HepG2 (cell line): Measurements from ENCODE around the gene BCAS3. TPM values are rescaled to one million over a fixed set of nuclear protein-coding genes. Genes with fewer than 3 reads are reported as not detected.
A peak's percentile ranks its signal among the peaks of the same experiment; 100 is the strongest.

Source experiments
- ATAC-seq: fragments of 200-7000 bp; cut with Tn5 transposase; 3 replicates; pipeline ENCODE4 v1.9.1; 2020; ENCODE audit warnings: mild to moderate bottlenecking, moderate library complexity
- BruUV-seq: library from RNA; stranded (reverse); fragments of 400-500 nt; replicated peaks from 2 replicates; lab custom pipeline; 2021; lab: Mats Ljungman, UMichigan
- CTCF ChIA-PET: fragments of 300-600 bp; formaldehyde crosslinking; extraction: SDS; loops from one replicate; lab custom pipeline; 2021; ENCODE audit warnings: low total read pairs, inconsistent platforms, low intra/inter-chr PET ratio; lab: Yijun Ruan, JAX
- POLR2A ChIA-PET: fragments of 350-600 bp; sonication (Branson Sonifier 250); formaldehyde crosslinking; loops from one replicate; lab custom pipeline; 2020; ENCODE audit warnings: antibody characterized with exemption, inconsistent platforms; lab: Yijun Ruan, JAX
- DNase-seq: peaks from one replicate; pipeline ENCODE4 v3.0.0-alpha.2; 2015; ENCODE audit warnings: low spot score
- FAIRE-seq: peaks from 3 replicates; lab custom pipeline; 2011; peaks lifted over from hg19 to GRCh38; lab: Jason Lieb, UNC
- H2AFZ ChIP-seq: one replicate; pipeline ENCODE4 v1.6.1; 2011; ENCODE audit warnings: low read length, inconsistent platforms
- H3K27ac ChIP-seq: fragments of 300-600 bp; 3 replicates; pipeline ENCODE4 v1.8.0; 2011; ENCODE audit warnings: mixed run types, mild to moderate bottlenecking, mixed read lengths, low read length, inconsistent platforms; ENCODE audit not compliant: insufficient read depth; ENCODE audit errors: extremely low read length
- H3K27me3 ChIP-seq, 2 experiments: fragments of 200-600 bp in 1 of 2; 2 replicates in 1 of 2; 3 replicates in 1 of 2; pipeline versions ENCODE4 v1.6.0 to v1.8.0; 2011; ENCODE audit warnings: low read length in 2 of 2, mild to moderate bottlenecking in 2 of 2, moderate library complexity in 2 of 2, inconsistent platforms in 1 of 2; ENCODE audit not compliant: insufficient read depth in 2 of 2, control insufficient read depth in 1 of 2
- H3K36me3 ChIP-seq, 2 experiments: fragments of 200-600 bp in 1 of 2; replicated peaks in 1 of 2; 2 replicates in 1 of 2; 3 replicates in 1 of 2; pipeline versions ENCODE4 v1.5.1 to v1.8.0; 2011; ENCODE audit warnings: low read length in 2 of 2, inconsistent platforms in 1 of 2; ENCODE audit not compliant: insufficient read depth in 2 of 2, control insufficient read depth in 1 of 2
- H3K4me1 ChIP-seq: 2 replicates; pipeline ENCODE4 v1.5.1; 2012; ENCODE audit warnings: low read length, inconsistent platforms; ENCODE audit not compliant: insufficient read depth
- H3K4me2 ChIP-seq: 2 replicates; pipeline ENCODE4 v1.6.0; 2011; ENCODE audit warnings: low read depth, low read length, inconsistent platforms
- H3K4me3 ChIP-seq, 3 experiments: fragments of 200-600 bp in 1 of 3; sonication (generic), shearing (Covaris generic) in 1 of 3; replicated peaks in 1 of 3; 2 replicates each; pipeline ENCODE4 v1.5.1; 2011 to 2016; ENCODE audit warnings: low read length in 3 of 3, inconsistent platforms in 2 of 3, low read depth in 2 of 3, mild to moderate bottlenecking in 2 of 3, control low read depth in 1 of 3, mixed read lengths in 1 of 3; ENCODE audit not compliant: insufficient read depth in 1 of 3
- H3K79me2 ChIP-seq: one replicate; pipeline ENCODE4 v1.6.1; 2011; ENCODE audit warnings: low read length, inconsistent platforms; ENCODE audit not compliant: insufficient read depth
- H3K9ac ChIP-seq: 2 replicates; pipeline ENCODE4 v1.6.0; 2011; ENCODE audit warnings: mild to moderate bottlenecking, low read depth, low read length, inconsistent platforms; ENCODE audit not compliant: insufficient read depth
- H3K9me3 ChIP-seq: 2 replicates; pipeline ENCODE4 v1.5.1; 2012; ENCODE audit warnings: mild to moderate bottlenecking, low read length
- H4K20me1 ChIP-seq: 2 replicates; pipeline ENCODE4 v1.6.0; 2011; ENCODE audit warnings: inconsistent platforms, mild to moderate bottlenecking, low read length, moderate library complexity; ENCODE audit not compliant: insufficient read depth
- CBFB ChIP-seq: sonication (generic); formaldehyde crosslinking; IDR thresholded peaks from 2 replicates; pipeline ENCODE4 v1.4.0; 2020; ENCODE audit warnings: missing genetic modification reagents
- CTCF ChIP-seq: sonication (generic); formaldehyde crosslinking; IDR thresholded peaks from 2 replicates; pipeline ENCODE4 v1.5.0; 2020; ENCODE audit warnings: mild to moderate bottlenecking, missing genetic modification reagents, moderate library complexity
- DDIT3 ChIP-seq: sonication (generic); formaldehyde crosslinking; IDR thresholded peaks from 2 replicates; pipeline ENCODE4 v1.4.0; 2020; ENCODE audit warnings: mild to moderate bottlenecking, missing genetic modification reagents
- EP300 ChIP-seq, 3 experiments: sonication (generic) in 1 of 3; formaldehyde crosslinking in 1 of 3; IDR thresholded peaks; 2 replicates each; pipeline versions ENCODE4 v1.5.1 to v1.6.1; 2011 to 2020; ENCODE audit warnings: low read depth in 2 of 3, low read length in 2 of 3, borderline replicate concordance in 1 of 3, improper control_type of control experiment in 1 of 3, mild to moderate bottlenecking in 1 of 3, missing genetic modification reagents in 1 of 3, moderate library complexity in 1 of 3
- ETV5 ChIP-seq: IDR thresholded peaks from 2 replicates; pipeline ENCODE4 v1.6.1; 2018; ENCODE audit warnings: missing biosample characterization, missing genetic modification reagents, inconsistent platforms, borderline replicate concordance
- KAT7 ChIP-seq: IDR thresholded peaks from 2 replicates; pipeline ENCODE4 v1.6.1; 2018; ENCODE audit warnings: borderline replicate concordance, missing compliant biosample characterization
- KDM2A ChIP-seq: sonication (generic); formaldehyde crosslinking; IDR thresholded peaks from 2 replicates; pipeline ENCODE4 v1.4.0; 2020; ENCODE audit warnings: low read depth, missing genetic modification reagents, borderline replicate concordance
- KLF16 ChIP-seq, 2 experiments: sonication (generic) in 1 of 2; formaldehyde crosslinking in 1 of 2; IDR thresholded peaks; 2 replicates each; pipeline versions ENCODE4 v1.6.1 to v1.8.0; 2016 to 2023; ENCODE audit warnings: missing genetic modification reagents in 2 of 2, missing compliant biosample characterization in 1 of 2
- LRRFIP1 ChIP-seq: sonication (generic); formaldehyde crosslinking; conservative IDR thresholded peaks from 2 replicates; pipeline ENCODE4 v1.4.0; 2020; ENCODE audit warnings: missing genetic modification reagents
- NFKB2 ChIP-seq: sonication (generic); formaldehyde crosslinking; IDR thresholded peaks from 2 replicates; pipeline ENCODE4 v1.4.0; 2020; ENCODE audit warnings: missing genetic modification reagents, borderline replicate concordance
- THAP7 ChIP-seq: sonication (generic); formaldehyde crosslinking; IDR thresholded peaks from 2 replicates; pipeline ENCODE4 v1.8.1; 2023; ENCODE audit warnings: mild to moderate bottlenecking, missing genetic modification reagents
- ZNF331 ChIP-seq: sonication (generic); formaldehyde crosslinking; IDR thresholded peaks from 2 replicates; pipeline ENCODE4 v1.4.0; 2020; ENCODE audit warnings: missing genetic modification reagents
- ZNF383 ChIP-seq: sonication (generic); formaldehyde crosslinking; IDR thresholded peaks from 2 replicates; pipeline ENCODE4 v1.4.0; 2020; ENCODE audit warnings: missing genetic modification reagents, mild to moderate bottlenecking, borderline replicate concordance
- ZNF598 ChIP-seq: sonication (generic); formaldehyde crosslinking; IDR thresholded peaks from 2 replicates; pipeline ENCODE4 v1.5.1; 2020; ENCODE audit warnings: mild to moderate bottlenecking, missing genetic modification reagents, borderline replicate concordance
- ZNF629 ChIP-seq: sonication (generic); formaldehyde crosslinking; conservative IDR thresholded peaks from 2 replicates; pipeline ENCODE4 v1.5.0; 2020; ENCODE audit warnings: missing genetic modification reagents
- WGBS: methylation state at CpG from one replicate; pipeline ENCODE4 v1.1.6; 2017; ENCODE audit warnings: low lambda C conversion rate; 5-methylcytosine and 5-hydroxymethylcytosine counted together
- in situ Hi-C: cut with HindIII; loops from 2 replicates; pipeline ENCODE4 v1.10.0; 2017; ENCODE audit warnings: low pct_unique_long_range_greater_than_20kb; ENCODE audit not compliant: extremely low pct_ligation_motif_present
- intact Hi-C: fragments of 100-400 bp; cut with micrococcal nuclease; formaldehyde crosslinking; loops from one replicate; pipeline ENCODE4 v1.10.0; 2022; ENCODE audit not compliant: unreplicated experiment
- polyA plus RNA-seq, 8 experiments: library from polyadenylated mRNA; depleted of rRNA in 3 of 8; stranded (reverse) in 7 of 8; unstranded in 1 of 8; fragments of >200 nt; fragmentation: Illumina TruSeq in 4 of 8; extraction: Trizol in 4 of 8; gene quantifications; 2 replicates each; pipeline versions ENCODE4 v1.2.1 to v1.2.3, GENCODE V29; 2011 to 2016; ENCODE audit warnings: low read depth in 4 of 8, missing spikeins in 1 of 8, mixed read lengths in 1 of 8; ENCODE audit not compliant: insufficient read depth in 1 of 8
- total RNA-seq, 5 experiments: library from RNA; depleted of rRNA; stranded (reverse); fragments of >200 nt; fragmentation: Illumina TruSeq; extraction: Trizol; gene quantifications; 2 replicates each; pipeline ENCODE4 v1.2.3, GENCODE V29; 2016; ENCODE audit warnings: low read depth in 1 of 5

BCAS3 gene
- total and polyA plus RNA-seq, 2 of the 13 experiments (the other 11 are each of a cell fraction or from before 2014, with no cell fraction given), result 10.7 to 11.2 TPM

- Histone ChIP-seq H4K20me1 (no peaks in the 10 kb centered on the region), H3K27ac (no peak overlapping the region), H3K79me2 (no peaks in the 10 kb centered on the region), H3K4me2 (peak overlapping the region; percentile 91), H3K9me3 (no peaks in the 10 kb centered on the region), H3K4me3 (peak overlapping the region in 1 of 3 experiments; percentile 39; a peak in 1 of 6 replicates), H3K9ac (no peak overlapping the region), H3K27me3 (no peaks in the 10 kb centered on the region), H3K36me3 (no peaks in the 10 kb centered on the region), H3K4me1 (peaks cover 66% of the 10 kb centered on the region), H2AFZ (no peak overlapping the region)
- DNase-seq (no peak), ATAC-seq (no peak), FAIRE-seq (peak; percentile 70)
- ChIA-PET CTCF (interaction anchor here (1.0 to 2.7 kb wide), 2 partner anchors 136 to 160 kb away, joined by 3 to 18 read pairs; no protein-coding TSS in a partner anchor), POLR2A (interaction anchor here (0.6 to 2.2 kb wide), 3 partner anchors 14 to 1427 kb away, joined by 3 to 16 read pairs (median 6); partner anchors contain the start of gene TBX2)
- 32% methylated on average over 15 of the region's 16 CpGs for WGBS
- in situ Hi-C loops, result loop anchor here (5.0 to 10.0 kb wide), 2 partner anchors 168 to 420 kb away; no protein-coding TSS in a partner anchor
- no TSS peak for BruUV-seq
- intact Hi-C loops, result loop anchor here (5.0 kb wide), 1 partner anchor 423 kb away; no protein-coding TSS in a partner anchor
- TF ChIP-seq ZNF383 (CRISPR knock-in tag) (0 out of 2 replicates have a peak, but pooled peaks have one; percentile 75), KLF16 (CRISPR knock-in tag; IDR thresholded peaks at IDR 0.05) (no peak), ZNF629 (CRISPR knock-in tag) (no peak), ZNF331 (CRISPR knock-in tag) (peak; percentile 18), LRRFIP1 (CRISPR knock-in tag) (no peak), KAT7 (CRISPR knock-in tag) (no peak), CTCF (0 out of 2 replicates have a peak, but pooled peaks have one; percentile 2), THAP7 (CRISPR knock-in tag) (no peak), KDM2A (CRISPR knock-in tag) (peak; percentile 49), NFKB2 (CRISPR knock-in tag) (peak; percentile 61; the same call in 1 of the 2 replicates), EP300 (IDR thresholded peaks at IDR 0.05; ENCODE audit: low read depth in 2 of 2, low read length in 2 of 2) (no peak), EP300 (CRISPR knock-in tag; IDR thresholded peaks at IDR 0.05; ENCODE audit: borderline replicate concordance) (0 out of 2 replicates have a peak, but pooled peaks have one; percentile 32), CBFB (CRISPR knock-in tag) (0 out of 2 replicates have a peak, but pooled peaks have one; percentile 18), ZNF598 (CRISPR knock-in tag) (no peak), DDIT3 (no peak), ETV5 (CRISPR knock-in tag) (peak; percentile 65)
Measured at GRCh38 chr17:61414141-61414935, 736.7 kb downstream of the BCAS3 start.
